ENCODE data around the gene PLEKHM2. TPM values are rescaled to one million over a fixed set of nuclear protein-coding genes. Genes with fewer than 3 reads are reported as not detected.

Gene PLEKHM2
- total RNA-seq, 1 experiment from 2014 or later: 45.9 TPM

- no peak overlapping the region for H3K23ac ChIP-seq (ENCODE audit: insufficient read length, low read depth, low read length)
- no peaks in the 10 kb centered on the region for H4K20me1 ChIP-seq (ENCODE audit: control insufficient read depth, insufficient read depth, insufficient read length)
- H2BK15ac ChIP-seq (ENCODE audit: low read depth, low read length): no peak overlapping the region
- DNase-seq: no peak
- no peak overlapping the region for H4K5ac ChIP-seq (ENCODE audit: insufficient read length, low read depth, low read length)
- H3K4me3 Mint-ChIP-seq: no peak overlapping the region
- peaks cover 3 to 17% (median 10%) of the 10 kb centered on the region in 3 experiments; a peak in 5 of 7 replicates for H3K36me3 Mint-ChIP-seq (ENCODE audit: insufficient read depth in 1 of 3, low read depth in 3 of 3)
- no peak overlapping the region for H3K4ac ChIP-seq (ENCODE audit: low read depth, low read length)
- no peak overlapping the region for H2BK20ac ChIP-seq (ENCODE audit: low read depth, low read length, poor library complexity, severe bottlenecking)
- no peaks in the 10 kb centered on the region for H3K27me3 ChIP-seq (ENCODE audit: insufficient read depth, low read length)
- no peak overlapping the region for H2AK5ac ChIP-seq (ENCODE audit: insufficient read length, low read length)
- H2BK12ac ChIP-seq (ENCODE audit: insufficient read length, low read depth, low read length): no peak overlapping the region
- H3K9me3 Mint-ChIP-seq: no peaks in the 10 kb centered on the region
- no peaks in the 10 kb centered on the region for H3K23me2 ChIP-seq (ENCODE audit: insufficient read length, low read depth, low read length, poor library complexity, severe bottlenecking)
- no peaks in the 10 kb centered on the region; the same call in 1 of the 2 replicates for H3K79me2 ChIP-seq (ENCODE audit: insufficient read depth, low read length)
- no peak overlapping the region for H2BK120ac ChIP-seq (ENCODE audit: low read depth, low read length, poor library complexity, severe bottlenecking)
- no peak overlapping the region for H3K18ac ChIP-seq (ENCODE audit: insufficient read length, low read depth, low read length)
- no peaks in the 10 kb centered on the region for H3K27me3 Mint-ChIP-seq (ENCODE audit: low read depth)
- no peak overlapping the region for H3K14ac ChIP-seq (ENCODE audit: insufficient read depth, low read length)
- WGBS (ENCODE audit: extremely low coverage, insufficient read length, low lambda C conversion rate): no CpG with 5 or more reads among the region's 17 CpGs
- no peak overlapping the region for H3K4me2 ChIP-seq (ENCODE audit: insufficient read depth, insufficient read length, low read length)
- no peaks in the 10 kb centered on the region; the same call in 1 of the 2 replicates for H3K4me1 ChIP-seq (ENCODE audit: insufficient read depth, low read length)
- H4K91ac ChIP-seq (ENCODE audit: insufficient read length, low read depth, low read length): no peak overlapping the region
- peaks cover 3% of the 10 kb centered on the region in 2 experiments; a peak in 2 of 4 replicates for H3K4me1 Mint-ChIP-seq
- H4K8ac ChIP-seq (replicated peaks; ENCODE audit: insufficient read length, low read depth, low read length): no peak overlapping the region
- no peaks in the 10 kb centered on the region for H3K79me1 ChIP-seq (ENCODE audit: insufficient read depth, low read depth, low read length, poor library complexity, severe bottlenecking)
- H3K56ac ChIP-seq (ENCODE audit: insufficient read length, low read depth, low read length): no peak overlapping the region
- H3K27ac Mint-ChIP-seq: peak overlapping the region; percentile 58 to 82 (median 74); a peak in 4 of 7 replicates
- no peak overlapping the region for H2BK5ac ChIP-seq (ENCODE audit: insufficient read length, low read length)
- no peak overlapping the region for H2AFZ ChIP-seq (ENCODE audit: low read length)
- no peak overlapping the region for H3T11ph ChIP-seq (ENCODE audit: low read length)
- no peak overlapping the region for H3K27ac ChIP-seq (ENCODE audit: insufficient read length, low read depth, low read length)
- no peak overlapping the region for H3K9ac ChIP-seq (ENCODE audit: extremely low read depth, insufficient read length, low read length)
- no peaks in the 10 kb centered on the region for H3K9me3 ChIP-seq (ENCODE audit: control insufficient read depth, low read depth, low read length)
- no peak for TF ChIP-seq CTCF (conservative IDR thresholded peaks at IDR 0.05)
These were observed 20.5 kb downstream of the PLEKHM2 start for GRCh38 chr1:15704526-15705183.
